ENCODE measurements around the gene SUPV3L1. TPM values are rescaled to one million over a fixed set of nuclear protein-coding genes. Genes with fewer than 3 reads are reported as not detected.

Gene SUPV3L1
- total RNA-seq (2021) (54.3 and 55.3 TPM in 2 replicates), Bru-seq, nascent RNA (percentile 86 among the genes with signal in this experiment), BruChase-seq, experiment 1, labeled RNA remaining after a 2-hour chase (percentile 86 among the genes with signal in this experiment), BruChase-seq, experiment 2, labeled RNA remaining after a 6-hour chase (percentile 80 among the genes with signal in this experiment)
- long read RNA-seq, transcript SUPV3L1-201 (15 exons, 2,484 nt) = major isoform, 76 of 113 reads
- long read RNA-seq, transcript SUPV3L1-203 (6 exons, 2,392 nt) = minor isoform, 5 of 113 reads
- long read RNA-seq, partial matches to known transcripts = 8 of 113 reads
- long read RNA-seq, other reads (novel, unspliced or antisense) = 24 of 113 reads

DNA sequence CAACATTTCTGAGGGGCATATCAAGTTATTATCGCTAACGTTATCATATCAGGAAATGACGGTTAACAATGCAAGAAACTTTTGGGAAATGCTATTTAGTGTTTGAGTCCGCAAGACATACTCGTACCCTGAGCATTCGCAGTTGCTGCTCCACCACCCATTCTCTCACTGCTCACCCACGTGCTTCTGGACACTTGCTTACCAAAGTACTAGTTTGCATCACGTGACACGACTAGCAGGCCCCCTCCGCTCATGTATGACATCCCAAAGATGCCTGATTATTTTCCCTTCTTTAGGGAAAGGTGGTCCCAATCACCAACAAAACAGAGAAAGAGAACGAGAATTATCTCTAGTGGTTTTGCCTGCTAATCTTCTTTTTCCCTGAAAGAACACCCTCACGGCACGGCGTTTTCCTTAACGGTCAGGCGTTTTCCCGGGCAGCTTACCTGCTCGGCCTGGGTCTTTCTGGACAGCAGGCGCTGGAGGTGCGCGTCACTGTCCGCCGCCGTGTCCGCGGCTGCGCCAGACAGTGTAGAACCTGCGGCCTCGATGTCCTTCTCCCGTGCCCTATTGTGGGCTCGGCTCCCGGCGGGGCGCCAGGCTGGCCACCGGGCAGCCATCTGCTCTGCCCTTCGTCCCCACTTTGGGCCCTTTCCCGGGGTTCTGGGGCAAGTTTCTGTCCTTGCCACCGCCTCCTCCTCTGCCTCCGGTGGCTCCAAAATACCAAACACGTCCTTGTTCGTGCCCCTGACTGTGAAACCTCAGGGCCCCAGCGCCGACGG lies at the start of gene SUPV3L1:
SUPV3L1 (plus strand) TSS at position 492 of the 782 bp plus-strand sequence; CDS start at position 550, 58 bp downstream.
- TF ChIP-seq CTCF (conservative IDR thresholded peaks at IDR 0.05; ENCODE audit: low read depth, low read length) (no peak), EZH2 (IDR thresholded peaks at IDR 0.05; ENCODE audit: borderline replicate concordance, low read depth, low read length, poor library complexity, severe bottlenecking) (no peak)

DNA sequence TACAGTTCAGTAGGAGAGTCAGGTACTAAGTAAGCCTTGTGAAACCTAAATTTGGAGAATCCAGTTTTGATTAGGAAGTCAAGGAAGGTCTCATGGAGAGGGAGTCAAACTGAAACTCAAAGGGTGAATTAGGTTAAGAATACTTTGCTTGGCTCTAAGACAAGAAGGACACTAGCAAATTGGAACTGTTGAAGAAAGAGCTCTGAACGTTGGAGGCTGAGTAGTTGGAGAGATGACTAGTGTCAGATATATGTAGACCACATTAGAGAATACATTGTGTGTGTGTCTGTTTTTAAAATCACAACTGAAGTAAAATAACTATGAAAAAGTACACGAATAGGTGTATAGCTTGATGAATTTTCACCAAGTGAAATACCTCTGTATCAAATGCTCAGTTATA lies 49.8 kb upstream of the SUPV3L1 start:
- ChIA-PET CTCF (no interaction called here), POLR2A (ENCODE audit: low non-redundant PET) (no interaction called here)
- intact Hi-C loops (cut with micrococcal nuclease; ENCODE audit: unreplicated experiment) = no loop called here
- H3K36me3 ChIP-seq (ENCODE audit: insufficient read depth, low read length, poor library complexity, severe bottlenecking) = peaks cover 19% of the 10 kb centered on the region
- H3K4me1 ChIP-seq (ENCODE audit: insufficient read depth, low read length, poor library complexity, severe bottlenecking) = no peaks in the 10 kb centered on the region
- DNase-seq (ENCODE audit: low spot score) = no peak
- no peak for TF ChIP-seq CTCF (conservative IDR thresholded peaks at IDR 0.05; ENCODE audit: low read depth, low read length)
- H3K27ac ChIP-seq (ENCODE audit: low read depth, low read length, poor library complexity, severe bottlenecking) = no peak overlapping the region
- no peak overlapping the region for H3K4me3 ChIP-seq (ENCODE audit: low read depth, low read length, poor library complexity, severe bottlenecking)
- no TSS peak for BruUV-seq (replicated peaks)
- no peaks in the 10 kb centered on the region for H3K9me3 ChIP-seq (ENCODE audit: low read depth, low read length, poor library complexity, severe bottlenecking)
- no peaks in the 10 kb centered on the region for H3K27me3 ChIP-seq (replicated peaks; ENCODE audit: insufficient read depth, low read depth, low read length, poor library complexity)

More for the DNA sequence above, at the start of gene SUPV3L1:
- Histone ChIP-seq H3K4me3 (ENCODE audit: low read depth, low read length, poor library complexity, severe bottlenecking) (peak within 1 kb of the TSS; percentile 87), H3K27ac (ENCODE audit: low read depth, low read length, poor library complexity, severe bottlenecking) (peak within 1 kb of the TSS; percentile 97), H3K4me1 (ENCODE audit: insufficient read depth, low read length, poor library complexity, severe bottlenecking) (peaks cover 9% of the 10 kb centered on the region), H3K27me3 (replicated peaks; ENCODE audit: insufficient read depth, low read depth, low read length, poor library complexity) (no peaks in the 10 kb centered on the region), H3K36me3 (ENCODE audit: insufficient read depth, low read length, poor library complexity, severe bottlenecking) (no peaks in the 10 kb centered on the region), H3K9me3 (ENCODE audit: low read depth, low read length, poor library complexity, severe bottlenecking) (no peaks in the 10 kb centered on the region)
- ChIA-PET POLR2A (ENCODE audit: low non-redundant PET) (interaction anchor here (0.6 to 0.7 kb wide), 2 partner anchors 139 to 750 kb away, joined by 4 to 5 read pairs; no protein-coding TSS in a partner anchor), CTCF (interaction anchor here (0.6 to 0.8 kb wide), 2 partner anchors 228 to 233 kb away, joined by 3 read pairs; no protein-coding TSS in a partner anchor)
- peak; percentile 98 for DNase-seq (ENCODE audit: low spot score)
- intact Hi-C loops (cut with micrococcal nuclease; ENCODE audit: unreplicated experiment) = loop anchor here (1.0 to 5.0 kb wide), 2 partner anchors 42 to 58 kb away; partner anchors contain the start of gene VPS26A
- BruUV-seq (replicated peaks) = no TSS peak

DNA sequence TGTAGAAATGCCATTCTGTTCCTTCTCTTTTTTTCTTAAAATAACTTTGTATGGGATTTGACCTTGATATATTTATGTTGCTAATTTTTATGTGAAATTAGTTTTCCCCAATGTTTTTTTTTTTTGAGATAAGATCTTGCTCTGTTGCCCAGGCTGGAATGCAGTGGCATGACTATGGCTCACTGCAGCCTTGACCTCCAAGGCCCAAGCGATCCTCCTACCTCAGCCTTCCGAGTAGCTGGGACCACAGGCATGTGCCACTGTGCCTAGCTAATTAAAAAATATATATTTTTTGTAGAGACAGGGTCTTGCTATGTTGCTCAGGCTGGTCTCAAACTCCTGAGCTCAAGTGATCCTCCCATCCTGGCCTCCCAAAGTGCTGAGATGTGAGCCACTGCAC lies 40.1 kb upstream of the SUPV3L1 start:
- ChIA-PET CTCF (no interaction called here), POLR2A (ENCODE audit: low non-redundant PET) (no interaction called here)
- H3K36me3 ChIP-seq (ENCODE audit: insufficient read depth, low read length, poor library complexity, severe bottlenecking) = no peaks in the 10 kb centered on the region
- BruUV-seq (replicated peaks) = no TSS peak
- H3K9me3 ChIP-seq (ENCODE audit: low read depth, low read length, poor library complexity, severe bottlenecking) = no peaks in the 10 kb centered on the region
- H3K27ac ChIP-seq (ENCODE audit: low read depth, low read length, poor library complexity, severe bottlenecking) = no peak overlapping the region
- no peaks in the 10 kb centered on the region for H3K27me3 ChIP-seq (replicated peaks; ENCODE audit: insufficient read depth, low read depth, low read length, poor library complexity)
- no peaks in the 10 kb centered on the region for H3K4me1 ChIP-seq (ENCODE audit: insufficient read depth, low read length, poor library complexity, severe bottlenecking)
- no peak for TF ChIP-seq EZH2 (IDR thresholded peaks at IDR 0.05; ENCODE audit: borderline replicate concordance, low read depth, low read length, poor library complexity, severe bottlenecking)
- TF ChIP-seq CTCF (conservative IDR thresholded peaks at IDR 0.05; ENCODE audit: low read depth, low read length) = no peak
- no peak for DNase-seq (ENCODE audit: low spot score)
- intact Hi-C loops (cut with micrococcal nuclease; ENCODE audit: unreplicated experiment) = no loop called here
- no peak overlapping the region for H3K4me3 ChIP-seq (ENCODE audit: low read depth, low read length, poor library complexity, severe bottlenecking)
